Stimulated activated CD4-positive, alpha-beta T cell treated with anti-CD3 and anti-CD28 coated beads, Interleukin-1b, Interleukin-23, amount 100 ng/mL, for 4 hours (primary cell): ENCODE measurements around the gene WWOX.

Source experiments
- DNase-seq, 2 donors: peaks; one replicate each; pipeline ENCODE4 v3.0.0-alpha.2; 2020; ENCODE audit warnings: low read depth in 2 of 2

Gene WWOX

GRCh38 chr16:78396673-78397072 is 297.2 kb downstream of the WWOX start:
- no peak for DNase-seq

- no peak for DNase-seq
Observed at GRCh38 chr16:78399384-78399783, 299.9 kb downstream of the WWOX start.

- no peak for DNase-seq
Observed at GRCh38 chr16:78402833-78403232, 303.4 kb downstream of the WWOX start.

DNA sequence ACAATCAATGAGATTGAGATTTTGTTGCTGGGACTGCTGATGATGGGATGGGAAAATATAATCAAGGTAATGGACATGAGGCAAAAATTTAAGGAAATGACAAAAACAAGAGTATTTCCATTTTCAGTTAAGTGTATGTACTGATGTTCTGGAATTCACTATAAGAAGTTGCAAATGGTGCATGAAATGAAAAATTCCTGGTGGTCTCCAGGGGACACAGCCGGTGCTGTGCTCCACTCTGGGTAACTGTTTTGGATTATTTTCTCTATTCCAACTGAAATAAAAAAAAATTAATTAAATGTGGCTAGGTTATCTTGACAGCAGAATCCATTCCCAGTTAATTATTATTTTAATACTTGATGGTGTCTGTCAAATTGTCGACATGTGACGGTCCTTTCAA is 305.6 kb downstream of the WWOX start:
- no peak for DNase-seq

DNA sequence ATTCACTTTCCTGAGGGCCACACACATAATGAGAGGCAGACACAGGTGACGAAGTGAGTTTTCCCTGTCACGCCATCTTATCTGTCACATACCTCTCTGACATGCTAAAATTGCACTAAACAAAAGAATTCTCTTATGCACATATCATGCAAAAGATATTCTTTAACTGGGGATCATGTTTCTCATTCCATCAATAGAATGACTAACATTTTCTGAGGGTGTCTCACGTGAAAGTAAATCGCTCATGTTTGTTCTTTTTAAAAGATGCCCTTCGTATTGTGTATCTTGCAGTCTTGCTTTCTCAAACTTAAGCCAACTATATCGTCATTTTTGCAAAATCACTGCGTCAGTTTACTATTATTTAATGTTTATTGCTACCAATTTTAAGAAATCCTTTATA is 306.4 kb downstream of the WWOX start:
- no peak for DNase-seq

- no peak for DNase-seq
Observed at GRCh38 chr16:78407191-78407590, 307.7 kb downstream of the WWOX start.

DNA sequence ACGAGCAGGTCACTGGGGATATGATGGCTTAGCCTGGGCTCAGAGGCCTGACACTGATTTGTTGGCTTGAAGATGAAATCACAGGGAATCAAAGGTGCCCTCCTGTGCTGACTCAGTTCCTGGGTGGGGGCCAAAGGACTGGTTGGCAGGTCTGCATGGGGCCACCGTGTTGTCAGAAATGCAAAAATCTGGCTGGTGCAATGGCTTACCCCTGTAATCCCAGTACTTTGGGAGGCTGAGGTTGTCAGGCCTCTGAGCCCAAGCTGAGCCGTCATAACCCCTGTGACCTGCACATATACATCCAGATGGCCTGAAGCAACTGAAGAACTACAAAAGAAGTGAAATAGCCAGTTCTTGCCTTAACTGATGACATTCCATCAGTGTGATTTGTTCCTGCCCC is 314.2 kb downstream of the WWOX start:
- no peak for DNase-seq

GRCh38 chr16:78415013-78415412 is 315.6 kb downstream of the WWOX start:
- DNase-seq, result no peak

DNA sequence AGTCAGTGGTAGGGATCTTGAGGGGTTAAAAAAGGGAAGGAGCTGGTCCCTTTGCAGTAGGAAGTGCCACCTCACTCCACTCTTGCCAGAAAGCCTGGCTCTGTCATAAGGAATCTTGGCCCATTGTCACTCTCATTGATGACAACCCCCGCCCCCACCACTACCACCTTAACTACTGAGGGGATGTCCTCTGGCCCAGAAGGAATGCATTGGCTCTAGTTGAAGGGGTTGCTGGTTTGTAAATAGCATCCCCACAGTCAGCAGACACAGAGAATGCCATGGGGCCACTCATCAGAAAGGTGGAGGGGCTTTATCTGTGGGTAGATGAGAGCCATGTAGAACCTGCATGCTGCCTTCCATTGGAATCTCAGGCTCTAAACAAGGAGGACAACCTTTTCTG is 316.2 kb downstream of the WWOX start:
- no peak for DNase-seq

DNA sequence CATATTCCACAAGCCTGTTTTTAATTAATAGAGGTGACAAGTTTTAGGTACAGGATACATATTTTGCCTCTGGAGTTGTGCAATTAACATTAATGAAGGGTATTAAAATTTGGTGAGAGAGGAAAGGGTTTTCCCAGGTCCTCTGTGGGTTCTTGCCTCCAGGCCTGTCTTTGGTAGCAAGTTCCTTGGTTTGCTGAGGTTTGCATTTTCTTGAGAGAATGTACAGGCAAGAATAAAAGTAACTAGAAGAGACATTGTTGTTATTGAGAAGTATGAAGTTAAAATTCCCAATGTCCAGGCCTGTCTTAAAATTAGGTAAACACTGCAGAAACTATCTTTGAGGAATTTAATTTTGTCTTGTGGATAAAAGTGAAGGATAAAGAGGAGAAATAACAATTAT is 316.9 kb downstream of the WWOX start:
- DNase-seq, result no peak

DNA sequence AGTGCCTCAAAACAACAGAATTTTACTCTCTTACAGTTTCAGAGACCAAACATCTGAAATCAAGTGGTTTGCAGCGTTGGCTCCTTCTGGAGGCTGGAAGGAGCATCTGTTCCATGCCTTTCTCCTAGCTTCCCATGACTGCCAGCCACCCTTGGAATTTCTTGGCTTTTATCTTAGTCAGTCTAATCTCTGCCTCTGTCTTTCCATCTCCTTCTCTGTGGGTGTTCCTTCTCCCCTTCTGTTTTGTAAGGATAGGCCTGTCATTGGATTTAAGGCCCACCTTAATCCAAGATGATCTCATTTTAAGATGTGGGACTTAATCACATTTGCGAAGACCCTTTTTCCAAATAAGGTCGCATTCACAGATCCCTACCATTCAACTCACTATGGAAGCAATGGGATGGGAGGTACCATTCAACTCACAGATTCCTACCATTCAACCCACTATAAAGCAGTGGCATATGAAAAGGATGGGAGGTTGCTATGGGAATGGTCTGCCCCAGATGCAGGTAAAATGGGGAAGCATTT is 321.8 kb downstream of the WWOX start:
- DNase-seq, result no peak

DNA sequence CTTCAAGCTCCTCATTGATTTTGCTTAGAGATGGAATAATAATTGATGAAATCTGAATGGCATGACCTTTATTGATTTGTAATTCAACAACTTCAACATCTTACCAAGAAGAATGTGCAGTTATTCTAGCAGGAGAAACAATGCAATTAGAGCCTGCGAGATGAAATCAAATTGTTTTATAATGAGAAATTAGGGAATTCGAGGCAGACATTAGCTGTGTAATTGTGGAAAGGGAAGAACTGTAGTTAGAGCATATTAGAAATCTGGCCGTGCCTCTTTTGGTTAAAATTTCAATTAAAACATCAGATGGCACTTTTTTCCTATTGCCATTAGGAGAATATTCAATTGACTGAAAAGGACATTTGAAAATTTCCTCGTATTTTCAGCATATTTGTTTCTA is 325.8 kb downstream of the WWOX start:
- no peak for DNase-seq

- DNase-seq, result no peak
Observed at GRCh38 chr16:78425891-78426510, 326.5 kb downstream of the WWOX start.

GRCh38 chr16:78428193-78428592 is 328.7 kb downstream of the WWOX start:
- DNase-seq, result no peak

- DNase-seq, result no peak
Observed at GRCh38 chr16:78430281-78430680, 330.8 kb downstream of the WWOX start.

GRCh38 chr16:78431004-78431670 is 331.7 kb downstream of the WWOX start:
- no peak for DNase-seq

DNA sequence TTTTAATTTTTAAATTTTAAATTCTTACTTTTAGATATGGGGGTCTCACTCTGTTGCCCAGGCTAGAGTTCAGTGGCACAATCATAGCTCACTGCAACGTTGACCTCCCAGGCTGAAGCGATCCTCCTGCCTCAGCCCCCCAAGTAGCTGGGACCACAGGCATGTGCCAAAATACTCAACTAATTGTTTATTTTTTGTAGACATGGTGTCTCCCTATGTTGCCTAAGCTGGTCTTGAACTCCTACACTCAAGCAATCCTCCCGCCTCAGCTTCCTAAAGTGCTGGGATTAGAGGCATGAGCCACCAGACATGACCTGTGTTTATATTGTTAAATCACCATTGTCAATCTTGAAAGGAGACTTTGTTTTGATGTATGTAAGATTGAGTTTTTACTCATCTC is 332.2 kb downstream of the WWOX start:
- no peak for DNase-seq

GRCh38 chr16:78432451-78432850 is 333.0 kb downstream of the WWOX start:
- no peak for DNase-seq

DNA sequence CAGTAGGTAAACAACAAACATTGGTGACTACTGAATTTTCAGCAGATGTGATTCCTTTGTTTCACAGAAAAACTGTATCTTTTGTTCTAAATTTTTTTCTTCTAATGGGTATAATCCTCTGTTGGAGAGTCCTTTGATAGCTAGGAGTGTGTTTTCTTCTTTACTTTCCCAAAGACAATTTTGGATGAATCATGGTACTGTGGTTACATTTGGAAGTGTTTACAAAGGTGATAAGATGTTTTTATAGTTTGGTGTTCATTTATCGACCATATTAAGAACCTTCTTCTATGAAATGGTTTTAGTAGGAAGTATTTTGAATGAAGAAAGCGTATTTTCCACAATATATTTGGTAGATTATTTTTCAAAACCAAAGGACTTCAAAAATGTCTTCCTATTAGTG is 333.7 kb downstream of the WWOX start:
- no peak for DNase-seq

- DNase-seq, result no peak
Observed at GRCh38 chr16:78434401-78434800, 334.9 kb downstream of the WWOX start.

- no peak for DNase-seq
Observed at GRCh38 chr16:78435260-78435659, 335.8 kb downstream of the WWOX start.

- DNase-seq, result no peak
Observed at GRCh38 chr16:78436023-78436422, 336.6 kb downstream of the WWOX start.

DNA sequence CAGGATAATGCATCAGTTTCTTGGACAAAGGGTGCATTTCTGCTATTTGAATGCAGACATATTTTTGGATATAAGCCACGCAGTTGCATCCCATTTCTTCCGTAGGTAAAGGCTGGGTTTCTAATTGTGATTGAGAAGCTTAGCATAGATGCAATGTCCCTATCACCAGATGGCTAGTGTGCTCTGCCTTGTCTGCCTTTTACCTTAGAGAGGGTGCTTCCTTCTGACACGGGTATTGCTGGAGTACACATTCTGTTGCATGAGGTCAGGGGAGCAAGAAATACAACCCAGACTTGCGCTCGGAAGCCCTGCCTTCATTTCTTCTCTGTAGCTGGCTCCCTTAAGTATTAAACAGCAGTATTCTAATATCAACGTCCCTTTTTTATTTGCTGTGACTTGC is 337.4 kb downstream of the WWOX start:
- DNase-seq, result no peak
